H9 (cell line): ENCODE measurements around the gene CCDC93. TPM values are rescaled to one million over a fixed set of nuclear protein-coding genes. Genes with fewer than 3 reads are reported as not detected.

Experiments
- DNase-seq: peaks from one replicate; pipeline ENCODE4 v3.0.0-alpha.2; 2017
- H2AFZ ChIP-seq: one replicate; pipeline ENCODE4 v1.6.1; 2013; ENCODE audit warnings: mild to moderate bottlenecking, low read length, control low read depth, moderate library complexity
- H2AK5ac ChIP-seq: 2 replicates; pipeline ENCODE4 v1.6.1; 2013; ENCODE audit warnings: low read length, control low read depth, mixed read lengths; ENCODE audit not compliant: insufficient read length
- H2BK120ac ChIP-seq: one replicate; pipeline ENCODE4 v1.6.1; 2013; ENCODE audit warnings: low read depth, mild to moderate bottlenecking, low read length, control low read depth, inconsistent platforms; ENCODE audit not compliant: poor library complexity, severe bottlenecking
- H2BK12ac ChIP-seq: 2 replicates; pipeline ENCODE4 v1.6.1; 2013; ENCODE audit warnings: low read length, control low read depth, mixed read lengths, low read depth; ENCODE audit not compliant: insufficient read length
- H2BK15ac ChIP-seq: 2 replicates; pipeline ENCODE4 v1.6.1; 2013; ENCODE audit warnings: low read depth, low read length, control low read depth
- H2BK20ac ChIP-seq: one replicate; pipeline ENCODE4 v1.6.1; 2013; ENCODE audit warnings: low read depth, mild to moderate bottlenecking, low read length, control low read depth, inconsistent platforms; ENCODE audit not compliant: poor library complexity, severe bottlenecking
- H2BK5ac ChIP-seq: 2 replicates; pipeline ENCODE4 v1.6.1; 2013; ENCODE audit warnings: low read length, control low read depth, mixed read lengths; ENCODE audit not compliant: insufficient read length
- H3K14ac ChIP-seq: 2 replicates; pipeline ENCODE4 v1.6.1; 2013; ENCODE audit warnings: low read length, control low read depth; ENCODE audit not compliant: insufficient read depth
- H3K18ac ChIP-seq: 2 replicates; pipeline ENCODE4 v1.6.1; 2013; ENCODE audit warnings: low read depth, mild to moderate bottlenecking, mixed read lengths, low read length, control low read depth; ENCODE audit not compliant: insufficient read length
- H3K23ac ChIP-seq: 2 replicates; pipeline ENCODE4 v1.6.1; 2013; ENCODE audit warnings: low read length, control low read depth, mixed read lengths, low read depth; ENCODE audit not compliant: insufficient read length
- H3K23me2 ChIP-seq: 2 replicates; pipeline ENCODE4 v1.6.1; 2013; ENCODE audit warnings: low read depth, mild to moderate bottlenecking, mixed read lengths, low read length, control low read depth; ENCODE audit not compliant: insufficient read length, poor library complexity, severe bottlenecking
- H3K27ac ChIP-seq: 2 replicates; pipeline ENCODE4 v1.5.1; 2013; ENCODE audit warnings: low read length, control low read depth, mixed read lengths, low read depth; ENCODE audit not compliant: insufficient read length
- H3K27me3 ChIP-seq: 2 replicates; pipeline ENCODE4 v1.6.1; 2013; ENCODE audit warnings: low read length, control low read depth, inconsistent platforms; ENCODE audit not compliant: insufficient read depth
- H3K4ac ChIP-seq: 2 replicates; pipeline ENCODE4 v1.6.1; 2013; ENCODE audit warnings: low read depth, mild to moderate bottlenecking, control low read depth, inconsistent platforms, low read length, moderate library complexity
- H3K4me1 ChIP-seq: 2 replicates; pipeline ENCODE4 v1.6.1; 2013; ENCODE audit warnings: low read length, control low read depth, inconsistent platforms; ENCODE audit not compliant: insufficient read depth
- H3K4me2 ChIP-seq: 2 replicates; pipeline ENCODE4 v1.6.1; 2013; ENCODE audit warnings: low read length, control low read depth, mixed read lengths; ENCODE audit not compliant: insufficient read length, insufficient read depth
- H3K56ac ChIP-seq: 2 replicates; pipeline ENCODE4 v1.6.1; 2013; ENCODE audit warnings: low read depth, mild to moderate bottlenecking, mixed read lengths, low read length, control low read depth; ENCODE audit not compliant: insufficient read length
- H3K79me1 ChIP-seq: 2 replicates; pipeline ENCODE4 v1.6.1; 2013; ENCODE audit warnings: low read depth, mild to moderate bottlenecking, moderate library complexity, low read length, control low read depth, inconsistent platforms; ENCODE audit not compliant: insufficient read depth, poor library complexity, severe bottlenecking
- H3K79me2 ChIP-seq: 2 replicates; pipeline ENCODE4 v1.6.1; 2013; ENCODE audit warnings: low read length, control low read depth, inconsistent platforms; ENCODE audit not compliant: insufficient read depth
- H3K9ac ChIP-seq: 2 replicates; pipeline ENCODE4 v1.6.1; 2013; ENCODE audit warnings: low read length, control low read depth, mixed read lengths; ENCODE audit not compliant: insufficient read length; ENCODE audit errors: extremely low read depth
- H3K9me3 ChIP-seq: one replicate; pipeline ENCODE4 v1.6.1; 2013; ENCODE audit warnings: low read depth, low read length, inconsistent platforms; ENCODE audit not compliant: control insufficient read depth
- H3T11ph ChIP-seq: one replicate; pipeline ENCODE4 v1.6.1; 2013; ENCODE audit warnings: mild to moderate bottlenecking, low read length, control low read depth, inconsistent platforms
- H4K20me1 ChIP-seq: one replicate; pipeline ENCODE4 v1.6.1; 2013; ENCODE audit not compliant: control insufficient read depth, insufficient read length, insufficient read depth
- H4K5ac ChIP-seq: 2 replicates; pipeline ENCODE4 v1.6.1; 2013; ENCODE audit warnings: low read depth, mild to moderate bottlenecking, mixed read lengths, low read length, control low read depth; ENCODE audit not compliant: insufficient read length
- H4K8ac ChIP-seq: replicated peaks from 2 replicates; pipeline ENCODE4 v1.6.1; 2013; ENCODE audit warnings: low read length, control low read depth, mixed read lengths, low read depth; ENCODE audit not compliant: insufficient read length
- H4K91ac ChIP-seq: 2 replicates; pipeline ENCODE4 v1.6.1; 2013; ENCODE audit warnings: low read depth, mild to moderate bottlenecking, moderate library complexity, mixed read lengths, low read length, control low read depth; ENCODE audit not compliant: insufficient read length
- H3K27ac Mint-ChIP-seq, 3 experiments: 2 replicates in 2 of 3; 3 replicates in 1 of 3; pipeline ENCODE4 v1.8.0; 2020 to 2021; ENCODE audit warnings: mixed read lengths in 3 of 3, mild to moderate bottlenecking in 1 of 3, moderate library complexity in 1 of 3
- H3K27me3 Mint-ChIP-seq: 2 replicates; pipeline ENCODE4 v1.8.0; 2021; ENCODE audit warnings: low read depth, mild to moderate bottlenecking, moderate library complexity, mixed read lengths
- H3K36me3 Mint-ChIP-seq, 3 experiments: 2 replicates in 2 of 3; 3 replicates in 1 of 3; pipeline ENCODE4 v1.8.0; 2020 to 2021; ENCODE audit warnings: low read depth in 3 of 3, mixed read lengths in 3 of 3; ENCODE audit not compliant: insufficient read depth in 1 of 3
- H3K4me1 Mint-ChIP-seq, 2 experiments: 2 replicates each; pipeline ENCODE4 v1.8.0; 2020; ENCODE audit warnings: mixed read lengths in 2 of 2
- H3K4me3 Mint-ChIP-seq, 2 experiments: 2 replicates in 1 of 2; 3 replicates in 1 of 2; pipeline ENCODE4 v1.8.0; 2020 to 2021; ENCODE audit warnings: mild to moderate bottlenecking in 2 of 2, mixed read lengths in 2 of 2, moderate library complexity in 1 of 2
- H3K9me3 Mint-ChIP-seq, 2 experiments: 2 replicates in 1 of 2; 3 replicates in 1 of 2; pipeline ENCODE4 v1.8.0; 2020; ENCODE audit warnings: mild to moderate bottlenecking in 2 of 2, mixed read lengths in 2 of 2, moderate library complexity in 1 of 2
- CTCF ChIP-seq: fragments of 200-600 bp; sonication (generic); conservative IDR thresholded peaks from 3 replicates; pipeline ENCODE4 v1.8.0; 2021; ENCODE audit warnings: antibody characterized with exemption, mild to moderate bottlenecking
- WGBS: extraction: QIAGEN DNeasy Blood & Tissue Kit; methylation state at CpG from one replicate; pipeline ENCODE4 v1.1.7; 2013; ENCODE audit warnings: missing lambda C conversion rate, low lambda C conversion rate, mixed read lengths; ENCODE audit not compliant: insufficient read length; ENCODE audit errors: extremely low coverage; 5-methylcytosine and 5-hydroxymethylcytosine counted together
- total RNA-seq: library from RNA; stranded (reverse); gene quantifications from 2 replicates; pipeline ENCODE4 v1.2.1, GENCODE V29; 2021

Gene CCDC93
- total RNA-seq, 1 experiment from 2014 or later = 16.4 TPM

GRCh38 chr2:117958186-117958585 is 55.7 kb downstream of the CCDC93 start:
- TF ChIP-seq CTCF = no peak
- H3K9me3 Mint-ChIP-seq = no peaks in the 10 kb centered on the region
- H4K5ac ChIP-seq = no peak overlapping the region
- H4K8ac ChIP-seq = no peak overlapping the region
- no peak overlapping the region for H2BK120ac ChIP-seq
- H3K23me2 ChIP-seq = no peaks in the 10 kb centered on the region
- H4K20me1 ChIP-seq = no peaks in the 10 kb centered on the region
- no peak overlapping the region for H3K23ac ChIP-seq
- no peak for DNase-seq
- no peaks in the 10 kb centered on the region for H3K79me1 ChIP-seq
- no peak overlapping the region for H3K18ac ChIP-seq
- H4K91ac ChIP-seq = no peak overlapping the region
- no peak overlapping the region for H3K56ac ChIP-seq
- no peaks in the 10 kb centered on the region for H3K79me2 ChIP-seq
- no peak overlapping the region for H2AK5ac ChIP-seq
- no CpG with 5 or more reads among the region's 5 CpGs for WGBS
- no peak overlapping the region for H2BK20ac ChIP-seq
- no peaks in the 10 kb centered on the region for H3K4me1 ChIP-seq
- no peak overlapping the region for H3K14ac ChIP-seq
- H3K27me3 ChIP-seq = no peaks in the 10 kb centered on the region
- H2BK5ac ChIP-seq = no peak overlapping the region
- H3K4me2 ChIP-seq = no peak overlapping the region
- H3K4me1 Mint-ChIP-seq = peaks cover 3% of the 10 kb centered on the region in 2 experiments; a peak in 1 of 4 replicates
- H3T11ph ChIP-seq = no peak overlapping the region
- H3K4me3 Mint-ChIP-seq = no peak overlapping the region
- peaks cover 0 to 36% (median 21%) of the 10 kb centered on the region in 3 experiments; a peak in 5 of 7 replicates for H3K36me3 Mint-ChIP-seq
- H3K27me3 Mint-ChIP-seq = no peaks in the 10 kb centered on the region
- no peak overlapping the region for H2BK12ac ChIP-seq
- no peak overlapping the region for H3K9ac ChIP-seq
- H2AFZ ChIP-seq = no peak overlapping the region
- H3K27ac ChIP-seq = no peak overlapping the region
- no peaks in the 10 kb centered on the region for H3K9me3 ChIP-seq
- no peak overlapping the region for H2BK15ac ChIP-seq
- no peak overlapping the region for H3K27ac Mint-ChIP-seq
- no peak overlapping the region for H3K4ac ChIP-seq
